Transverse colon (tissue), 4 donors: ENCODE results near the gene IL17REL. TPM values are rescaled to one million over a fixed set of nuclear protein-coding genes. Genes with fewer than 3 reads are reported as not detected.

Source experiments
- DNase-seq: peaks from one replicate; pipeline ENCODE4 v3.0.0-alpha.2; 2019
- H3K27ac ChIP-seq, 4 donors: fragments of 200-600 bp; sonication (generic); 2 replicates each; pipeline ENCODE4 v1.5.1; 2016 to 2018; ENCODE audit warnings: inconsistent platforms in 4 of 4
- H3K27me3 ChIP-seq: fragments of 200-600 bp; sonication (generic); 2 replicates; pipeline ENCODE4 v1.5.1; 2017; ENCODE audit warnings: inconsistent platforms
- H3K36me3 ChIP-seq, 4 donors: fragments of 200-600 bp; sonication (generic); 2 replicates each; pipeline ENCODE4 v1.5.1; 2017 to 2019; ENCODE audit warnings: inconsistent platforms in 4 of 4
- H3K4me1 ChIP-seq, 4 donors: fragments of 200-600 bp; sonication (generic); 2 replicates each; pipeline ENCODE4 v1.5.1; 2017 to 2020; ENCODE audit warnings: inconsistent platforms in 4 of 4
- H3K4me3 ChIP-seq, 4 donors: fragments of 200-600 bp; sonication (generic); 1 replicate in 1 of 4; 2 replicates in 3 of 4; pipeline versions ENCODE4 v1.5.1 to v1.6.1; 2017 to 2019; ENCODE audit warnings: inconsistent platforms in 4 of 4
- H3K9me3 ChIP-seq, 2 donors: fragments of 200-600 bp; sonication (generic); 2 replicates each; pipeline ENCODE4 v1.5.1; 2017 to 2019; ENCODE audit warnings: inconsistent platforms in 2 of 2
- CTCF ChIP-seq, 5 experiments: fragments of 200-600 bp in 3 of 5; fragments of 450-650 bp in 2 of 5; sonication (generic) in 3 of 5; IDR thresholded peaks; 1 replicate in 2 of 5; 2 replicates in 3 of 5; pipeline ENCODE4 v1.5.1; 2016 to 2017; ENCODE audit warnings: antibody characterized with exemption in 5 of 5, inconsistent platforms in 3 of 5, mild to moderate bottlenecking in 2 of 5, moderate library complexity in 1 of 5
- EP300 ChIP-seq: sonication (generic); formaldehyde crosslinking; IDR thresholded peaks from one replicate; pipeline ENCODE4 v1.6.1; 2017; ENCODE audit warnings: antibody characterized with exemption, low read depth
- POLR2A ChIP-seq: fragments of 450-650 bp; IDR thresholded peaks from one replicate; pipeline ENCODE4 v1.6.1; 2016; ENCODE audit warnings: antibody characterized with exemption, mild to moderate bottlenecking, moderate library complexity
- POLR2AphosphoS5 ChIP-seq, 3 donors: sonication (generic); formaldehyde crosslinking; IDR thresholded peaks; one replicate each; pipeline ENCODE4 v1.6.1; 2016; ENCODE audit warnings: antibody characterized with exemption in 3 of 3
- WGBS, 2 donors: methylation state at CpG; one replicate each; pipeline ENCODE4 v1.1.5; 2018; ENCODE audit warnings: low coverage in 1 of 2; 5-methylcytosine and 5-hydroxymethylcytosine counted together
- in situ Hi-C, 4 donors: fragments of 200-750 bp; cut with MboI; loops; one replicate each; pipeline versions ENCODE4 v1.15.0 to v1.15.1; 2017; ENCODE audit warnings: low sequenced_read_pairs in 3 of 4, low pct_ligation_motif_present in 1 of 4, low pct_unique_long_range_greater_than_20kb in 1 of 4
- intact Hi-C: fragments of 100-400 bp; cut with DNase I; formaldehyde crosslinking; loops from one replicate; pipeline ENCODE4 v1.15.1; 2023; ENCODE audit warnings: low total_unique reads
- total RNA-seq, 4 donors: library from RNA; depleted of rRNA; stranded (reverse); fragments of >200 nt; gene quantifications; one replicate each; pipeline ENCODE4 v1.1.0, GENCODE V29; 2016

IL17REL gene
- total RNA-seq, 4 donors from 2014 or later: 0.32 to 2.2 (median 1.3) TPM

GRCh38 chr22:49998718-49999062 is 13.9 kb downstream of the IL17REL start:
- Histone ChIP-seq H3K27me3 (peaks cover 12% of the 10 kb centered on the region), H3K9me3 (no peaks in the 10 kb centered on the region), H3K4me1 (peaks cover 3 to 26% (median 17%) of the 10 kb centered on the region in 4 donors), H3K4me3 (no peak overlapping the region), H3K27ac (no peak overlapping the region), H3K36me3 (no peaks in the 10 kb centered on the region)
- WGBS, 2 donors: 86 to 90% methylated on average over 2 to 14 of the region's 14 CpGs
- intact Hi-C loops (no loop called here), in situ Hi-C loops (no loop called here)
- DNase-seq: no peak
- TF ChIP-seq POLR2A: no peak
- no peak for TF ChIP-seq CTCF (IDR thresholded peaks at IDR 0.05)
- no peak for TF ChIP-seq EP300
- no peak for TF ChIP-seq POLR2AphosphoS5 (IDR thresholded peaks at IDR 0.05)

GRCh38 chr22:49997932-49998717 is 14.4 kb downstream of the IL17REL start:
- Histone ChIP-seq H3K4me3 (no peak overlapping the region), H3K4me1 (peaks cover 5 to 27% (median 18%) of the 10 kb centered on the region in 4 donors), H3K9me3 (no peaks in the 10 kb centered on the region), H3K27ac (no peak overlapping the region), H3K27me3 (peaks cover 12% of the 10 kb centered on the region), H3K36me3 (no peaks in the 10 kb centered on the region)
- in situ Hi-C loops: no loop called here
- no peak for DNase-seq
- TF ChIP-seq CTCF (IDR thresholded peaks at IDR 0.05): no peak
- no peak for TF ChIP-seq EP300
- no peak for TF ChIP-seq POLR2AphosphoS5 (IDR thresholded peaks at IDR 0.05)
- TF ChIP-seq POLR2A: no peak
- intact Hi-C loops: no loop called here
- 91 to 93% methylated on average over 3 to 16 of the region's 21 CpGs for WGBS, 2 donors

- Histone ChIP-seq H3K4me1 (peaks cover 6 to 29% (median 20%) of the 10 kb centered on the region in 4 donors), H3K9me3 (no peaks in the 10 kb centered on the region), H3K27ac (peak overlapping the region; percentile 19 to 58 (median 48)), H3K27me3 (peaks cover 12% of the 10 kb centered on the region), H3K4me3 (no peak overlapping the region), H3K36me3 (no peaks in the 10 kb centered on the region)
- TF ChIP-seq EP300: no peak
- TF ChIP-seq POLR2A: peak; percentile 1
- TF ChIP-seq POLR2AphosphoS5 (IDR thresholded peaks at IDR 0.05): peak in 1 of 3 donors; percentile 48
- in situ Hi-C loops: no loop called here
- peak; percentile 82 for DNase-seq
- intact Hi-C loops: no loop called here
- 50 to 59% methylated on average over 2 to 11 of the region's 12 CpGs for WGBS, 2 donors
Observed at GRCh38 chr22:49997251-49997599, 15.3 kb downstream of the IL17REL start.

- in situ Hi-C loops: no loop called here
- Histone ChIP-seq H3K9me3 (peaks cover 0 to 2% of the 10 kb centered on the region in 2 donors), H3K4me1 (peaks cover 6 to 29% (median 20%) of the 10 kb centered on the region in 4 donors), H3K27me3 (peaks cover 12% of the 10 kb centered on the region), H3K36me3 (no peaks in the 10 kb centered on the region), H3K27ac (peak overlapping the region; percentile 19 to 58 (median 48)), H3K4me3 (no peak overlapping the region)
- no peak for TF ChIP-seq POLR2AphosphoS5 (IDR thresholded peaks at IDR 0.05)
- no peak for TF ChIP-seq CTCF (IDR thresholded peaks at IDR 0.05)
- TF ChIP-seq POLR2A: peak; percentile 45
- TF ChIP-seq EP300: no peak
- peak; percentile 11 for DNase-seq
- WGBS, 2 donors: 72% methylated on average over 15 of the region's 19 CpGs; no CpG with 5 or more reads in 1 of the 2 donors
- intact Hi-C loops: no loop called here
Observed at GRCh38 chr22:49996518-49997250, 15.9 kb downstream of the IL17REL start.
